Cardiac fibroblast (primary cell): ENCODE results near the gene RND2.

ENCODE experiments used
- DNase-seq, 2 donors: peaks; one replicate each; pipeline versions ENCODE4 v3.0.0 to v3.0.0-alpha.2; 2010; ENCODE audit warnings: low read depth in 2 of 2
- H3K4me3 ChIP-seq, 2 donors: replicated peaks in 1 of 2; 1 replicate in 1 of 2; 2 replicates in 1 of 2; pipeline ENCODE4 v1.5.1; 2011; ENCODE audit warnings: low read depth in 2 of 2, low read length in 2 of 2, mild to moderate bottlenecking in 2 of 2, moderate library complexity in 1 of 2
- CTCF ChIP-seq: IDR thresholded peaks from one replicate; pipeline ENCODE4 v1.5.1; 2011; ENCODE audit warnings: low read depth, mild to moderate bottlenecking, low read length, inconsistent platforms

Gene RND2

GRCh38 chr17:43030137-43030767 lies 5.2 kb downstream of the RND2 start:
- no peak for DNase-seq
- TF ChIP-seq CTCF = no peak
- no peak overlapping the region for H3K4me3 ChIP-seq

- TF ChIP-seq CTCF = no peak
- DNase-seq = no peak
Observed at GRCh38 chr17:43031666-43032065, 6.6 kb downstream of the RND2 start.

GRCh38 chr17:43033948-43034881 lies 9.2 kb downstream of the RND2 start:
- DNase-seq = no peak
- H3K4me3 ChIP-seq = no peak overlapping the region
- TF ChIP-seq CTCF = no peak

More at GRCh38 chr17:43031666-43032065, 6.6 kb downstream of the RND2 start:
- H3K4me3 ChIP-seq = no peak overlapping the region

GRCh38 chr17:43034894-43035293 lies 9.9 kb downstream of the RND2 start:
- H3K4me3 ChIP-seq = no peak overlapping the region
- no peak for TF ChIP-seq CTCF
- no peak for DNase-seq

GRCh38 chr17:43039646-43040045 lies 14.6 kb downstream of the RND2 start:
- no peak for TF ChIP-seq CTCF
- H3K4me3 ChIP-seq = no peak overlapping the region
- DNase-seq = no peak

- DNase-seq = no peak
- no peak for TF ChIP-seq CTCF
- no peak overlapping the region for H3K4me3 ChIP-seq
Observed at GRCh38 chr17:43040655-43041054, 15.6 kb downstream of the RND2 start.
